WTC11 (cell line): Measurements from ENCODE around the gene EAF1. TPM values are rescaled to one million over a fixed set of nuclear protein-coding genes. Genes with fewer than 3 reads are reported as not detected.

ENCODE experiments used
- ATAC-seq: fragments of 200-7000 bp; cut with Tn5 transposase; 2 replicates; pipeline ENCODE4 v1.10.0; 2021; ENCODE audit warnings: mild to moderate bottlenecking, moderate library complexity
- CTCF ChIA-PET: fragments of 300-600 bp; sonication (Branson Sonifier 250); formaldehyde crosslinking; loops from one replicate; lab custom pipeline; 2021; ENCODE audit warnings: antibody characterized with exemption; lab: Charles Lee
- POLR2A ChIA-PET: fragments of 350-600 bp; sonication (Branson Sonifier 250); formaldehyde crosslinking; loops from one replicate; lab custom pipeline; 2021; ENCODE audit warnings: antibody characterized with exemption; lab: Charles Lee
- DNase-seq: peaks from one replicate; pipeline ENCODE4 v3.0.0; 2021; ENCODE audit warnings: low spot score
- H3K27ac Mint-ChIP-seq: 2 replicates; pipeline ENCODE4 v1.8.0; 2021; ENCODE audit warnings: mixed read lengths
- H3K27me3 Mint-ChIP-seq: 2 replicates; pipeline ENCODE4 v1.8.0; 2021; ENCODE audit warnings: low read depth, mild to moderate bottlenecking, moderate library complexity, mixed read lengths
- H3K36me3 Mint-ChIP-seq: 2 replicates; pipeline ENCODE4 v1.8.0; 2021; ENCODE audit warnings: mixed read lengths
- H3K4me1 Mint-ChIP-seq: 2 replicates; pipeline ENCODE4 v1.8.0; 2022; ENCODE audit warnings: mixed read lengths
- H3K4me3 Mint-ChIP-seq: 2 replicates; pipeline ENCODE4 v1.8.0; 2021; ENCODE audit warnings: mild to moderate bottlenecking, moderate library complexity, mixed read lengths
- H3K9me3 Mint-ChIP-seq: 2 replicates; pipeline ENCODE4 v1.8.0; 2021; ENCODE audit warnings: mixed read lengths
- CREM ChIP-seq: sonication (generic); formaldehyde crosslinking; IDR thresholded peaks from 2 replicates; pipeline ENCODE4 v1.8.1; 2022; ENCODE audit warnings: mild to moderate bottlenecking, missing genetic modification reagents, moderate library complexity
- ELF4 ChIP-seq: sonication (generic); formaldehyde crosslinking; IDR thresholded peaks from 2 replicates; pipeline ENCODE4 v1.8.1; 2022; ENCODE audit warnings: low read depth, mild to moderate bottlenecking, moderate library complexity, missing genetic modification reagents
- ESRRA ChIP-seq: sonication (generic); formaldehyde crosslinking; IDR thresholded peaks from 2 replicates; pipeline ENCODE4 v1.8.1; 2022; ENCODE audit warnings: mild to moderate bottlenecking, missing genetic modification reagents, borderline replicate concordance
- IRF2 ChIP-seq: sonication (generic); formaldehyde crosslinking; IDR thresholded peaks from 2 replicates; pipeline ENCODE4 v1.8.0; 2022; ENCODE audit warnings: low read depth, missing genetic modification reagents, borderline replicate concordance
- PRRX2 ChIP-seq: fragments of 250-450 bp; sonication (Bioruptor Pico); IDR thresholded peaks from 2 replicates; pipeline ENCODE4 v1.8.0; 2021; ENCODE audit warnings: mild to moderate bottlenecking
- ZNF416 ChIP-seq: fragments of 250-450 bp; sonication (Bioruptor Pico); IDR thresholded peaks from 2 replicates; pipeline ENCODE4 v1.9.0; 2021; ENCODE audit warnings: mild to moderate bottlenecking, inconsistent platforms
- ZNF671 ChIP-seq: fragments of 250-450 bp; sonication (Bioruptor Pico); IDR thresholded peaks from 2 replicates; pipeline ENCODE4 v1.8.0; 2021; ENCODE audit warnings: mild to moderate bottlenecking
- total RNA-seq: library from RNA; stranded (reverse); gene quantifications from 3 replicates; pipeline ENCODE4 v1.2.3, GENCODE V29; 2021
- TF ChIP-seq, protein P1 (sequence below): fragments of 250-450 bp; sonication (Bioruptor Pico); IDR thresholded peaks from 2 replicates; pipeline ENCODE4 v1.8.0; 2021; ENCODE audit warnings: mild to moderate bottlenecking
- TF ChIP-seq, protein P2 (sequence below): sonication (generic); formaldehyde crosslinking; IDR thresholded peaks from 2 replicates; pipeline ENCODE4 v1.8.1; 2023; ENCODE audit warnings: mild to moderate bottlenecking, missing genetic modification reagents, borderline replicate concordance
- TF ChIP-seq, protein P3 (sequence below): sonication (generic); formaldehyde crosslinking; IDR thresholded peaks from 2 replicates; pipeline ENCODE4 v1.8.0; 2023; ENCODE audit warnings: missing genetic modification reagents
- TF ChIP-seq, protein P4 (sequence below): sonication (generic); formaldehyde crosslinking; IDR thresholded peaks from 2 replicates; pipeline ENCODE4 v1.8.0; 2022; ENCODE audit warnings: missing genetic modification reagents
- TF ChIP-seq, protein P5 (sequence below): fragments of 250-450 bp; sonication (Bioruptor Pico); IDR thresholded peaks from 2 replicates; pipeline ENCODE4 v1.9.0; 2021; ENCODE audit warnings: mild to moderate bottlenecking, borderline replicate concordance
- TF ChIP-seq, protein P6 (sequence below): sonication (generic); formaldehyde crosslinking; IDR thresholded peaks from 2 replicates; pipeline ENCODE4 v1.8.1; 2022; ENCODE audit warnings: missing genetic modification reagents, borderline replicate concordance

EAF1 gene
- total RNA-seq, 1 experiment from 2014 or later: 25.4 TPM

DNA sequence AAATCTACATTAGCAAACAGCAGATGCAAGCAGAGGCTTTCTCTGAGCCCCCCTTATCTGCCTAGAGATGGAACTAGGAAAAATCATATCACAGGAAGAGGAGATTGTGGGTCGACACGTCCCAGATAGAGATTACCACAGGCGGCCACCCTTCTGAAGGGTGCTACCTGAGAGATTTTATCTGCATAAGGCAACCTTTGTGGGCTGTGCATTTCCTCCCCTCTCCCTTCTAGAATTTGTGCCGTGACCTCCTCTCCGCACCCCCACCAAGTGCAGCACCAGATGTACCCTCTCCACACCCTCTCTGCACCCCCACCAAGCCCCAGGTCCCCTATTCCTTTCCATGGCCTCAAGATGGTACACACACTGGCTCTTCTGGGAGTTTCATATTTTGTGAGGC, 27.4 kb upstream of the EAF1 start (continued):
- TF ChIP-seq, protein P1, sequence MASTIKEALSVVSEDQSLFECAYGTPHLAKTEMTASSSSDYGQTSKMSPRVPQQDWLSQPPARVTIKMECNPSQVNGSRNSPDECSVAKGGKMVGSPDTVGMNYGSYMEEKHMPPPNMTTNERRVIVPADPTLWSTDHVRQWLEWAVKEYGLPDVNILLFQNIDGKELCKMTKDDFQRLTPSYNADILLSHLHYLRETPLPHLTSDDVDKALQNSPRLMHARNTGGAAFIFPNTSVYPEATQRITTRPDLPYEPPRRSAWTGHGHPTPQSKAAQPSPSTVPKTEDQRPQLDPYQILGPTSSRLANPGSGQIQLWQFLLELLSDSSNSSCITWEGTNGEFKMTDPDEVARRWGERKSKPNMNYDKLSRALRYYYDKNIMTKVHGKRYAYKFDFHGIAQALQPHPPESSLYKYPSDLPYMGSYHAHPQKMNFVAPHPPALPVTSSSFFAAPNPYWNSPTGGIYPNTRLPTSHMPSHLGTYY (CRISPR knock-in tag): no peak
- TF ChIP-seq ELF4 (CRISPR knock-in tag): no peak
- TF ChIP-seq, protein P2, sequence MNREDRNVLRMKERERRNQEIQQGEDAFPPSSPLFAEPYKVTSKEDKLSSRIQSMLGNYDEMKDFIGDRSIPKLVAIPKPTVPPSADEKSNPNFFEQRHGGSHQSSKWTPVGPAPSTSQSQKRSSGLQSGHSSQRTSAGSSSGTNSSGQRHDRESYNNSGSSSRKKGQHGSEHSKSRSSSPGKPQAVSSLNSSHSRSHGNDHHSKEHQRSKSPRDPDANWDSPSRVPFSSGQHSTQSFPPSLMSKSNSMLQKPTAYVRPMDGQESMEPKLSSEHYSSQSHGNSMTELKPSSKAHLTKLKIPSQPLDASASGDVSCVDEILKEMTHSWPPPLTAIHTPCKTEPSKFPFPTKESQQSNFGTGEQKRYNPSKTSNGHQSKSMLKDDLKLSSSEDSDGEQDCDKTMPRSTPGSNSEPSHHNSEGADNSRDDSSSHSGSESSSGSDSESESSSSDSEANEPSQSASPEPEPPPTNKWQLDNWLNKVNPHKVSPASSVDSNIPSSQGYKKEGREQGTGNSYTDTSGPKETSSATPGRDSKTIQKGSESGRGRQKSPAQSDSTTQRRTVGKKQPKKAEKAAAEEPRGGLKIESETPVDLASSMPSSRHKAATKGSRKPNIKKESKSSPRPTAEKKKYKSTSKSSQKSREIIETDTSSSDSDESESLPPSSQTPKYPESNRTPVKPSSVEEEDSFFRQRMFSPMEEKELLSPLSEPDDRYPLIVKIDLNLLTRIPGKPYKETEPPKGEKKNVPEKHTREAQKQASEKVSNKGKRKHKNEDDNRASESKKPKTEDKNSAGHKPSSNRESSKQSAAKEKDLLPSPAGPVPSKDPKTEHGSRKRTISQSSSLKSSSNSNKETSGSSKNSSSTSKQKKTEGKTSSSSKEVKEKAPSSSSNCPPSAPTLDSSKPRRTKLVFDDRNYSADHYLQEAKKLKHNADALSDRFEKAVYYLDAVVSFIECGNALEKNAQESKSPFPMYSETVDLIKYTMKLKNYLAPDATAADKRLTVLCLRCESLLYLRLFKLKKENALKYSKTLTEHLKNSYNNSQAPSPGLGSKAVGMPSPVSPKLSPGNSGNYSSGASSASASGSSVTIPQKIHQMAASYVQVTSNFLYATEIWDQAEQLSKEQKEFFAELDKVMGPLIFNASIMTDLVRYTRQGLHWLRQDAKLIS (CRISPR knock-in tag): no peak

DNA sequence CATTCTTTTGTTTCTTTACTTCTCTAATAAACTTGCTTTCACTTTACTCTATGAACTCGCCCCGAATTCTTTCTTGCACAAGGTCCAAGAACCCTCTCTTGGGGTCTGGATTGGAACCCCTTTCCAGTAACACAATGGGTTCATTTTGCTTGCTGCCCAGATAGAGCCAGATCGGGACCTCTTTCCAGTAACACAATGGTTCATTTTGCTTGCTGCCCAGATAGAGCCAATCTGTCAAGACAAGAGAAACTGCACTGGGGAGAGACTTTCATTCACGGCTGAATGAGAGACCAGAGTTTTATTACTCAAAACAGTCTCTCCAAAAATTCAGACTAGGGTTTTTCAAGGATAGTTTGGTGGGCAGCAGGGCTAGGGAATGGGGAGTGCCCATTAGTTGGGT, 25.5 kb upstream of the EAF1 start:
- peaks cover 7% of the 10 kb centered on the region; the same call in 1 of the 2 replicates for H3K27me3 Mint-ChIP-seq
- POLR2A ChIA-PET: no interaction called here
- CTCF ChIA-PET: no interaction called here
- H3K36me3 Mint-ChIP-seq: peaks cover 12% of the 10 kb centered on the region
- ATAC-seq: no peak
- no peaks in the 10 kb centered on the region for H3K4me1 Mint-ChIP-seq
- H3K27ac Mint-ChIP-seq: no peak overlapping the region
- H3K9me3 Mint-ChIP-seq: peaks cover 11% of the 10 kb centered on the region
- TF ChIP-seq CREM (no peak), IRF2 (CRISPR knock-in tag) (no peak), ZNF416 (CRISPR knock-in tag) (no peak), ESRRA (CRISPR knock-in tag) (no peak)
- TF ChIP-seq, protein P3, sequence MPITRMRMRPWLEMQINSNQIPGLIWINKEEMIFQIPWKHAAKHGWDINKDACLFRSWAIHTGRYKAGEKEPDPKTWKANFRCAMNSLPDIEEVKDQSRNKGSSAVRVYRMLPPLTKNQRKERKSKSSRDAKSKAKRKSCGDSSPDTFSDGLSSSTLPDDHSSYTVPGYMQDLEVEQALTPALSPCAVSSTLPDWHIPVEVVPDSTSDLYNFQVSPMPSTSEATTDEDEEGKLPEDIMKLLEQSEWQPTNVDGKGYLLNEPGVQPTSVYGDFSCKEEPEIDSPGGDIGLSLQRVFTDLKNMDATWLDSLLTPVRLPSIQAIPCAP (CRISPR knock-in tag): no peak
- no peak overlapping the region for H3K4me3 Mint-ChIP-seq
- DNase-seq: no peak

DNA sequence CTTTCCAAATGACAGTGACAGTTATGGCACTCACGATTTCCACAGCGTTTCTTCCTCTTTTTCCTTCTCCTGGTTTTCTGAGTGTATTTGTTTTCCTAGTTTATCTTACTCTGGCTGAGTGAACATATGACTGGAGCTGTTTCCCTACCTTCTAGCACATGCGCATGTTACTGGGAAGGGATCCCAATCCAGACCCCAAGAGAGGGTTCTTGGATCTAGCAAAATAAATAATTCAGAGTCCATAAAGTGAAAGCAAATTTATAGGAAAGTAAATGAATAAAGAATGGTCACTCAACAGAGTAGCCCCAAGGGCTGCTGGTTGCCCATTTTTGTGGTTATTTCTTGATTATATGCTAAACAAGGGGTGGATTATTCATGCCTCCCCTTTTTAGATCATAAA, 23.9 kb upstream of the EAF1 start:
- H3K4me1 Mint-ChIP-seq: no peaks in the 10 kb centered on the region
- no peak overlapping the region for H3K27ac Mint-ChIP-seq
- TF ChIP-seq ESRRA (CRISPR knock-in tag): no peak
- TF ChIP-seq PRRX2 (CRISPR knock-in tag): no peak
- TF ChIP-seq, protein P4, sequence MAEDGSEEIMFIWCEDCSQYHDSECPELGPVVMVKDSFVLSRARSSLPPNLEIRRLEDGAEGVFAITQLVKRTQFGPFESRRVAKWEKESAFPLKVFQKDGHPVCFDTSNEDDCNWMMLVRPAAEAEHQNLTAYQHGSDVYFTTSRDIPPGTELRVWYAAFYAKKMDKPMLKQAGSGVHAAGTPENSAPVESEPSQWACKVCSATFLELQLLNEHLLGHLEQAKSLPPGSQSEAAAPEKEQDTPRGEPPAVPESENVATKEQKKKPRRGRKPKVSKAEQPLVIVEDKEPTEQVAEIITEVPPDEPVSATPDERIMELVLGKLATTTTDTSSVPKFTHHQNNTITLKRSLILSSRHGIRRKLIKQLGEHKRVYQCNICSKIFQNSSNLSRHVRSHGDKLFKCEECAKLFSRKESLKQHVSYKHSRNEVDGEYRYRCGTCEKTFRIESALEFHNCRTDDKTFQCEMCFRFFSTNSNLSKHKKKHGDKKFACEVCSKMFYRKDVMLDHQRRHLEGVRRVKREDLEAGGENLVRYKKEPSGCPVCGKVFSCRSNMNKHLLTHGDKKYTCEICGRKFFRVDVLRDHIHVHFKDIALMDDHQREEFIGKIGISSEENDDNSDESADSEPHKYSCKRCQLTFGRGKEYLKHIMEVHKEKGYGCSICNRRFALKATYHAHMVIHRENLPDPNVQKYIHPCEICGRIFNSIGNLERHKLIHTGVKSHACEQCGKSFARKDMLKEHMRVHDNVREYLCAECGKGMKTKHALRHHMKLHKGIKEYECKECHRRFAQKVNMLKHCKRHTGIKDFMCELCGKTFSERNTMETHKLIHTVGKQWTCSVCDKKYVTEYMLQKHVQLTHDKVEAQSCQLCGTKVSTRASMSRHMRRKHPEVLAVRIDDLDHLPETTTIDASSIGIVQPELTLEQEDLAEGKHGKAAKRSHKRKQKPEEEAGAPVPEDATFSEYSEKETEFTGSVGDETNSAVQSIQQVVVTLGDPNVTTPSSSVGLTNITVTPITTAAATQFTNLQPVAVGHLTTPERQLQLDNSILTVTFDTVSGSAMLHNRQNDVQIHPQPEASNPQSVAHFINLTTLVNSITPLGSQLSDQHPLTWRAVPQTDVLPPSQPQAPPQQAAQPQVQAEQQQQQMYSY (CRISPR knock-in tag): no peak
- no peak for TF ChIP-seq ZNF671 (CRISPR knock-in tag)
- TF ChIP-seq, protein P5, sequence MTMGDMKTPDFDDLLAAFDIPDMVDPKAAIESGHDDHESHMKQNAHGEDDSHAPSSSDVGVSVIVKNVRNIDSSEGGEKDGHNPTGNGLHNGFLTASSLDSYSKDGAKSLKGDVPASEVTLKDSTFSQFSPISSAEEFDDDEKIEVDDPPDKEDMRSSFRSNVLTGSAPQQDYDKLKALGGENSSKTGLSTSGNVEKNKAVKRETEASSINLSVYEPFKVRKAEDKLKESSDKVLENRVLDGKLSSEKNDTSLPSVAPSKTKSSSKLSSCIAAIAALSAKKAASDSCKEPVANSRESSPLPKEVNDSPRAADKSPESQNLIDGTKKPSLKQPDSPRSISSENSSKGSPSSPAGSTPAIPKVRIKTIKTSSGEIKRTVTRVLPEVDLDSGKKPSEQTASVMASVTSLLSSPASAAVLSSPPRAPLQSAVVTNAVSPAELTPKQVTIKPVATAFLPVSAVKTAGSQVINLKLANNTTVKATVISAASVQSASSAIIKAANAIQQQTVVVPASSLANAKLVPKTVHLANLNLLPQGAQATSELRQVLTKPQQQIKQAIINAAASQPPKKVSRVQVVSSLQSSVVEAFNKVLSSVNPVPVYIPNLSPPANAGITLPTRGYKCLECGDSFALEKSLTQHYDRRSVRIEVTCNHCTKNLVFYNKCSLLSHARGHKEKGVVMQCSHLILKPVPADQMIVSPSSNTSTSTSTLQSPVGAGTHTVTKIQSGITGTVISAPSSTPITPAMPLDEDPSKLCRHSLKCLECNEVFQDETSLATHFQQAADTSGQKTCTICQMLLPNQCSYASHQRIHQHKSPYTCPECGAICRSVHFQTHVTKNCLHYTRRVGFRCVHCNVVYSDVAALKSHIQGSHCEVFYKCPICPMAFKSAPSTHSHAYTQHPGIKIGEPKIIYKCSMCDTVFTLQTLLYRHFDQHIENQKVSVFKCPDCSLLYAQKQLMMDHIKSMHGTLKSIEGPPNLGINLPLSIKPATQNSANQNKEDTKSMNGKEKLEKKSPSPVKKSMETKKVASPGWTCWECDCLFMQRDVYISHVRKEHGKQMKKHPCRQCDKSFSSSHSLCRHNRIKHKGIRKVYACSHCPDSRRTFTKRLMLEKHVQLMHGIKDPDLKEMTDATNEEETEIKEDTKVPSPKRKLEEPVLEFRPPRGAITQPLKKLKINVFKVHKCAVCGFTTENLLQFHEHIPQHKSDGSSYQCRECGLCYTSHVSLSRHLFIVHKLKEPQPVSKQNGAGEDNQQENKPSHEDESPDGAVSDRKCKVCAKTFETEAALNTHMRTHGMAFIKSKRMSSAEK (CRISPR knock-in tag): no peak
- TF ChIP-seq, protein P6, sequence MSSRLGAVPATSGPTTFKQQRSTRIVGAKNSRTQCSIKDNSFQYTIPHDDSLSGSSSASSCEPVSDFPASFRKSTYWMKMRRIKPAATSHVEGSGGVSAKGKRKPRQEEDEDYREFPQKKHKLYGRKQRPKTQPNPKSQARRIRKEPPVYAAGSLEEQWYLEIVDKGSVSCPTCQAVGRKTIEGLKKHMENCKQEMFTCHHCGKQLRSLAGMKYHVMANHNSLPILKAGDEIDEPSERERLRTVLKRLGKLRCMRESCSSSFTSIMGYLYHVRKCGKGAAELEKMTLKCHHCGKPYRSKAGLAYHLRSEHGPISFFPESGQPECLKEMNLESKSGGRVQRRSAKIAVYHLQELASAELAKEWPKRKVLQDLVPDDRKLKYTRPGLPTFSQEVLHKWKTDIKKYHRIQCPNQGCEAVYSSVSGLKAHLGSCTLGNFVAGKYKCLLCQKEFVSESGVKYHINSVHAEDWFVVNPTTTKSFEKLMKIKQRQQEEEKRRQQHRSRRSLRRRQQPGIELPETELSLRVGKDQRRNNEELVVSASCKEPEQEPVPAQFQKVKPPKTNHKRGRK: no peak
- no peak overlapping the region for H3K4me3 Mint-ChIP-seq
- DNase-seq (no peak), ATAC-seq (no peak)
- H3K27me3 Mint-ChIP-seq: no peaks in the 10 kb centered on the region
- CTCF ChIA-PET: interaction anchor here (0.9 to 1.6 kb wide), 3 partner anchors 71 to 198 kb away, joined by 3 to 5 read pairs (median 4); partner anchors contain the start of genes CAPN7 and SH3BP5
- no peaks in the 10 kb centered on the region for H3K36me3 Mint-ChIP-seq
- no peaks in the 10 kb centered on the region for H3K9me3 Mint-ChIP-seq
- POLR2A ChIA-PET: no interaction called here
